ENCODE results near the gene PIRT.

GRCh38 chr17:10797476-10798328, 40.2 kb downstream of the PIRT start:
- no peak for TF ChIP-seq POLR2A (IDR thresholded peaks at IDR 0.05)
- no peak for TF ChIP-seq CTCF (IDR thresholded peaks at IDR 0.05)
